K562 (cell line): Measurements from ENCODE around the gene SH3TC2. TPM values are rescaled to one million over a fixed set of nuclear protein-coding genes. Genes with fewer than 3 reads are reported as not detected.

Experiments used
- ATAC-seq: fragments of 200-7000 bp; cut with Tn5 transposase; 3 replicates; pipeline ENCODE4 v1.9.1; 2020; ENCODE audit warnings: moderate library complexity
- BruUV-seq: library from RNA; stranded (reverse); fragments of 400-500 nt; replicated peaks from 2 replicates; lab custom pipeline; 2021; lab: Mats Ljungman, UMichigan
- CTCF ChIA-PET: fragments of 300-600 bp; formaldehyde crosslinking; extraction: SDS; loops from one replicate; lab custom pipeline; 2021; ENCODE audit warnings: low intra/inter-chr PET ratio; lab: Yijun Ruan, JAX
- POLR2A ChIA-PET: fragments of 300-600, 350-650 bp; sonication (Branson Sonifier 250); formaldehyde crosslinking; extraction: SDS; loops from one replicate; lab custom pipeline; 2021; ENCODE audit warnings: antibody characterized with exemption, inconsistent platforms; lab: Yijun Ruan, JAX
- DNase-seq, 4 experiments: peaks; one replicate each; pipeline versions ENCODE4 v3.0.0 to v3.0.0-alpha.2; 2011 to 2018; ENCODE audit warnings: low spot score in 3 of 4, mixed read lengths in 3 of 4; ENCODE audit errors: extremely low read depth in 1 of 4
- FAIRE-seq: peaks from 2 replicates; lab custom pipeline; 2011; peaks lifted over from hg19 to GRCh38; lab: Jason Lieb, UNC
- H2AFZ ChIP-seq: 2 replicates; pipeline ENCODE4 v1.6.0; 2011; ENCODE audit warnings: low read depth, low read length, control low read depth, inconsistent platforms
- H3K27ac ChIP-seq: fragments of 200-600 bp; 3 replicates; pipeline ENCODE4 v1.8.0; 2011; ENCODE audit warnings: low read depth, mild to moderate bottlenecking, control low read depth, inconsistent platforms, low read length, moderate library complexity, mixed read lengths; ENCODE audit errors: extremely low read depth
- H3K27me3 ChIP-seq, 2 experiments: fragments of 300-600 bp in 1 of 2; 2 replicates in 1 of 2; 3 replicates in 1 of 2; pipeline versions ENCODE4 v1.6.0 to v1.8.0; 2011; ENCODE audit warnings: inconsistent platforms in 2 of 2, low read length in 2 of 2, mild to moderate bottlenecking in 1 of 2, mixed read lengths in 1 of 2, moderate library complexity in 1 of 2; ENCODE audit not compliant: control insufficient read depth in 2 of 2, insufficient read depth in 2 of 2
- H3K36me3 ChIP-seq: fragments of 300-600 bp; 3 replicates; pipeline ENCODE4 v1.8.0; 2011; ENCODE audit warnings: mild to moderate bottlenecking, low read length, inconsistent platforms; ENCODE audit not compliant: control insufficient read depth, insufficient read depth
- H3K4me1 ChIP-seq, 2 experiments: fragments of 200-600 bp in 1 of 2; replicated peaks in 1 of 2; 2 replicates in 1 of 2; 3 replicates in 1 of 2; pipeline versions ENCODE4 v1.5.1 to v1.8.0; 2011; ENCODE audit warnings: inconsistent platforms in 2 of 2, low read length in 2 of 2, mild to moderate bottlenecking in 1 of 2, mixed read lengths in 1 of 2, moderate library complexity in 1 of 2; ENCODE audit not compliant: control insufficient read depth in 2 of 2, insufficient read depth in 2 of 2
- H3K4me2 ChIP-seq: 2 replicates; pipeline ENCODE4 v1.6.1; 2011; ENCODE audit warnings: low read length, control low read depth, inconsistent platforms, mixed read lengths; ENCODE audit not compliant: insufficient read depth
- H3K4me3 ChIP-seq: fragments of 200-600 bp; sonication (generic), shearing (Covaris generic); 2 replicates; pipeline ENCODE4 v1.5.1; 2016; ENCODE audit warnings: control low read depth, inconsistent platforms
- H3K79me2 ChIP-seq: fragments of 200-600 bp; 3 replicates; pipeline ENCODE4 v1.8.0; 2011; ENCODE audit warnings: low read length, inconsistent platforms; ENCODE audit not compliant: control insufficient read depth, insufficient read depth
- H3K9ac ChIP-seq, 2 experiments: 2 replicates each; pipeline versions ENCODE4 v1.6.0 to v1.6.1; 2011; ENCODE audit warnings: low read depth in 2 of 2, low read length in 2 of 2, control low read depth in 1 of 2, inconsistent platforms in 1 of 2, mild to moderate bottlenecking in 1 of 2, mixed read lengths in 1 of 2; ENCODE audit not compliant: insufficient read depth in 1 of 2
- H3K9me1 ChIP-seq: one replicate; pipeline ENCODE4 v1.6.0; 2011; ENCODE audit warnings: inconsistent platforms, mild to moderate bottlenecking, low read length, moderate library complexity; ENCODE audit not compliant: control insufficient read depth, insufficient read depth
- H3K9me3 ChIP-seq: replicated peaks from 2 replicates; pipeline ENCODE4 v1.5.1; 2011; ENCODE audit warnings: low read depth, low read length, inconsistent platforms; ENCODE audit not compliant: control insufficient read depth, insufficient read depth
- H4K20me1 ChIP-seq: replicated peaks from 2 replicates; pipeline ENCODE4 v1.6.1; 2011; ENCODE audit warnings: low read length, inconsistent platforms, mixed read lengths; ENCODE audit not compliant: control insufficient read depth, insufficient read depth
- CEBPB ChIP-seq: fragments of 450-650 bp; IDR thresholded peaks from 2 replicates; pipeline ENCODE4 v1.6.1; 2016; ENCODE audit warnings: missing genetic modification characterization, missing compliant biosample characterization
- EWSR1 ChIP-seq: fragments of 450-650 bp; IDR thresholded peaks from 2 replicates; pipeline ENCODE4 v1.6.1; 2018; ENCODE audit warnings: borderline replicate concordance, mild to moderate bottlenecking, low read depth, moderate library complexity; ENCODE audit not compliant: partially characterized antibody
- HDAC3 ChIP-seq: fragments of 450-650 bp; IDR thresholded peaks from 2 replicates; pipeline ENCODE4 v1.6.1; 2018; ENCODE audit warnings: borderline replicate concordance, mild to moderate bottlenecking, moderate library complexity; ENCODE audit not compliant: partially characterized antibody
- RAD21 ChIP-seq, 2 experiments: fragments of 250-450 bp in 1 of 2; fragments of 450-650 bp in 1 of 2; sonication (Bioruptor Pico) in 1 of 2; formaldehyde crosslinking in 1 of 2; IDR thresholded peaks in 1 of 2; conservative IDR thresholded peaks in 1 of 2; 2 replicates each; pipeline versions ENCODE4 v1.4.0 to v1.8.0; 2020 to 2022; ENCODE audit warnings: mild to moderate bottlenecking in 2 of 2, moderate library complexity in 1 of 2
- SFPQ ChIP-seq: fragments of 200-400 bp; formaldehyde crosslinking; IDR thresholded peaks from 2 replicates; pipeline ENCODE4 v1.6.1; 2017; ENCODE audit warnings: mild to moderate bottlenecking, low read depth, low read length, moderate library complexity
- STAG1 ChIP-seq: sonication (generic); formaldehyde crosslinking; IDR thresholded peaks from 2 replicates; pipeline ENCODE4 v1.5.0; 2020; ENCODE audit warnings: missing genetic modification reagents, borderline replicate concordance
- WGBS: fragments of 100-300 bp; shearing (Covaris generic); methylation state at CpG from one replicate; pipeline ENCODE4 v1.1.6; 2016; ENCODE audit warnings: low coverage, mixed read lengths; ENCODE audit not compliant: insufficient coverage; ENCODE audit errors: missing lambda C conversion rate; 5-methylcytosine and 5-hydroxymethylcytosine counted together
- in situ Hi-C: fragments of 300-500 bp; cut with MboI; formaldehyde crosslinking; loops from 4 replicates; pipeline ENCODE4 v1.15.0; 2018; ENCODE audit warnings: inconsistent platforms, mixed read lengths
- intact Hi-C: fragments of 100-400 bp; cut with micrococcal nuclease; formaldehyde crosslinking; loops from 2 replicates; pipeline ENCODE4 v1.14.2; 2022
- polyA plus RNA-seq, 8 experiments: library from polyadenylated mRNA; depleted of rRNA in 4 of 8; stranded (reverse) in 5 of 8; unstranded in 3 of 8; fragments of >200 nt; fragmentation: Nextera tagmentation in 2 of 8; fragmentation: Illumina TruSeq in 1 of 8; extraction: Ambion mirVana in 2 of 8; extraction: Trizol in 1 of 8; gene quantifications; 2 replicates each; pipeline versions ENCODE4 v1.2.1 to v1.2.3, GENCODE V29; 2011 to 2014; ENCODE audit warnings: inconsistent platforms in 1 of 8, missing spikeins in 1 of 8
- total RNA-seq, 7 experiments: library from RNA; depleted of rRNA in 6 of 7; stranded (reverse); fragments of >200 nt in 6 of 7; fragmentation: Illumina TruSeq in 2 of 7; extraction: Trizol in 2 of 7; gene quantifications; 2 replicates each; pipeline versions ENCODE4 v1.2.1 to v1.2.3, GENCODE V29; 2011 to 2021; ENCODE audit warnings: low replicate concordance in 1 of 7

SH3TC2 gene
- total and polyA plus RNA-seq, 9 of the 15 experiments (the other 6 are each of a cell fraction or from before 2014, with no cell fraction given): 0.03 to 0.80 (median 0.55) TPM; not detected in 1

- no peak for TF ChIP-seq SFPQ
- peak; percentile 84 for TF ChIP-seq CEBPB (tag)
- peak; percentile 88 to 89 for TF ChIP-seq RAD21 (CRISPR knock-in tag; conservative IDR thresholded peaks at IDR 0.05 in 1 of 2, IDR thresholded peaks at IDR 0.05 in 1 of 2)
- TF ChIP-seq HDAC3: no peak
- peak; percentile 85; the same call in 1 of the 2 replicates for TF ChIP-seq STAG1 (CRISPR knock-in tag)
Observed at GRCh38 chr5:149035372-149035790, 27.5 kb downstream of the SH3TC2 start (continued).

GRCh38 chr5:149030838-149031397, 31.9 kb downstream of the SH3TC2 start:
- H4K20me1 ChIP-seq: no peaks in the 10 kb centered on the region
- in situ Hi-C loops: loop anchor here (10.0 to 25.0 kb wide), 3 partner anchors 296 to 844 kb away; no protein-coding TSS in a partner anchor
- DNase-seq: no peak

More at GRCh38 chr5:149030838-149031397, 31.9 kb downstream of the SH3TC2 start:
- BruUV-seq: no TSS peak
- peaks cover 0 to 14% of the 10 kb centered on the region in 2 experiments; a peak in 2 of 5 replicates for H3K27me3 ChIP-seq
- H3K9ac ChIP-seq: no peak overlapping the region
- 2% methylated on average over 3 of the region's 3 CpGs for WGBS
- ChIA-PET CTCF (no interaction called here), POLR2A (interaction anchor here (2.1 kb wide), 1 partner anchor 11 kb away, joined by 6 read pairs; no protein-coding TSS in a partner anchor)
- no peaks in the 10 kb centered on the region for H3K4me1 ChIP-seq
- intact Hi-C loops: loop anchor here (10.0 kb wide), 1 partner anchor 1086 kb away; no protein-coding TSS in a partner anchor
- no peak overlapping the region for H3K4me2 ChIP-seq
- ATAC-seq (no peak), FAIRE-seq (no peak)
- H3K4me3 ChIP-seq: no peak overlapping the region
- no peak overlapping the region for H2AFZ ChIP-seq
- no peaks in the 10 kb centered on the region for H3K9me1 ChIP-seq
- H3K36me3 ChIP-seq: no peaks in the 10 kb centered on the region
- no peak overlapping the region for H3K27ac ChIP-seq
- no peaks in the 10 kb centered on the region for H3K9me3 ChIP-seq
- TF ChIP-seq EWSR1: no peak
- H3K79me2 ChIP-seq: no peaks in the 10 kb centered on the region
